GM21786 (cell line): ENCODE measurements around the gene ATRX.
"Not testable (repeated sequence)": the region's sequence is repeated elsewhere in the genome, so short reads cannot be mapped to it uniquely, and the experiment has no call there.

Experiments used
- ATAC-seq: cut with Tn5 transposase; IDR thresholded peaks from one replicate; pipeline ENCODE4 v1.9.1; 2021; ENCODE audit not compliant: unreplicated experiment

Gene ATRX

GRCh38 chrX:77510007-77510406, 276.0 kb downstream of the ATRX start:
- ATAC-seq = no peak

- no peak for ATAC-seq
These were observed 280.8 kb downstream of the ATRX start for GRCh38 chrX:77505227-77505626.

- no peak for ATAC-seq
These were observed 283.0 kb downstream of the ATRX start for GRCh38 chrX:77502951-77503525.

GRCh38 chrX:77500164-77500563, 285.9 kb downstream of the ATRX start:
- not testable (repeated sequence) for ATAC-seq

GRCh38 chrX:77493677-77494553, 292.1 kb downstream of the ATRX start:
- no peak for ATAC-seq

- no peak for ATAC-seq
These were observed 302.0 kb downstream of the ATRX start for GRCh38 chrX:77484045-77484444.

- ATAC-seq = no peak
These were observed 330.6 kb downstream of the ATRX start for GRCh38 chrX:77455437-77455836.
